HUES6 (cell line): ENCODE data around the gene AMER3.

Experiments
- H3K27ac ChIP-seq: 2 replicates; pipeline ENCODE4 v1.7.0; 2013; ENCODE audit warnings: low read depth, mild to moderate bottlenecking, low read length, inconsistent platforms
- H3K27me3 ChIP-seq: 2 replicates; pipeline ENCODE4 v1.6.1; 2013; ENCODE audit warnings: low read length; ENCODE audit not compliant: control insufficient read depth, insufficient read depth
- H3K36me3 ChIP-seq: 2 replicates; pipeline ENCODE4 v1.6.1; 2013; ENCODE audit warnings: low read length; ENCODE audit not compliant: control insufficient read depth, insufficient read depth
- H3K4me1 ChIP-seq: 2 replicates; pipeline ENCODE4 v1.6.1; 2013; ENCODE audit warnings: low read length; ENCODE audit not compliant: control insufficient read depth, insufficient read depth
- H3K4me3 ChIP-seq: 2 replicates; pipeline ENCODE4 v1.5.1; 2013; ENCODE audit warnings: low read depth, low read length
- H3K9ac ChIP-seq: one replicate; pipeline ENCODE4 v1.6.1; 2013; ENCODE audit warnings: mild to moderate bottlenecking, low read length
- H3K9me3 ChIP-seq: 2 replicates; pipeline ENCODE4 v1.6.1; 2013; ENCODE audit warnings: low read depth, low read length; ENCODE audit not compliant: control insufficient read depth, insufficient read depth

The AMER3 gene

DNA sequence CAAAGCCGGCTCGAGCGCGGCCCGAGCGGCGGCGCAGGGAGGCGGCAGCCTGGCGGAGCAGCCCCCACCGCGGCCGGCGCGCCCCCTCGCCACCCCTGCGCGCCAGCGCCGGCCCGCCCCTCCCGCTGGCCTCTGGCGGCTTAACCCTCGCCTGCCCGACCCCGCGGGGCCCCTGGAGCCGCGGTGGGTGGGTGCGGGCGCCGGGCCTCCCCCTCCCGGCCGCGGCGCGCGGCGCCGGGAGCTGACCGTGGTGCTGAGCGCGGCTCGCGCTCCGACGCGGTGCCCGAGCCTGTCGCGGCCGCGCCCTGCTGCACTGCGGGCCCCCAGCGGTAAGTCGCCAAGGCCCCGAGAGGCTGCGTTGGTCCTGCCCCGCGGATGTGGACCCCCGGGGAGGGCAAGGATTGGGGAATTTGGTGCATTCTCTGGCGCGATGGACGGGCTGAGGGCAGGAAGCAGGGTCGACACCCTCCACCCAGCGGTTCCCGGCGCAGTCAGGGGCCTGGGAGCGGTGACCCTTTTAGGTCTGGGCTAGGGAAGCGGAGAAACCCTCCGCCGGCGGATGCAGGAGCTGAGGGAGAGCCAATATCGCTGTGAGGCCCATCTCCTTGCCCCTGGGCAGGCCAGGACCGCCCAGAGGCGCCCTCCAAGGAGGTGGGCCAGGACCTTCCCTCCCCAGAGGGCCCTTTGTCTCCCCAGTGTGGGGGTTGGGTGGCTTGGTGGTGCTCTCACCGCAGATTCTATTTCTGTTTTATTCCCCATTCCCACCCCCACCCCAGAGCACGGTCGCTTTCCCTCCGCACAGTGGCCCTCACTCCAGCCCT, 923 bp downstream of the AMER3 start:
- H3K27ac ChIP-seq, result no peak overlapping the region
- H3K27me3 ChIP-seq, result peaks cover 56% of the 10 kb centered on the region
- H3K9me3 ChIP-seq, result no peaks in the 10 kb centered on the region
- H3K36me3 ChIP-seq, result no peaks in the 10 kb centered on the region
- peak overlapping the region; percentile 82 for H3K4me3 ChIP-seq
- H3K9ac ChIP-seq, result peak overlapping the region; percentile 69
- H3K4me1 ChIP-seq, result peaks cover 15% of the 10 kb centered on the region

DNA sequence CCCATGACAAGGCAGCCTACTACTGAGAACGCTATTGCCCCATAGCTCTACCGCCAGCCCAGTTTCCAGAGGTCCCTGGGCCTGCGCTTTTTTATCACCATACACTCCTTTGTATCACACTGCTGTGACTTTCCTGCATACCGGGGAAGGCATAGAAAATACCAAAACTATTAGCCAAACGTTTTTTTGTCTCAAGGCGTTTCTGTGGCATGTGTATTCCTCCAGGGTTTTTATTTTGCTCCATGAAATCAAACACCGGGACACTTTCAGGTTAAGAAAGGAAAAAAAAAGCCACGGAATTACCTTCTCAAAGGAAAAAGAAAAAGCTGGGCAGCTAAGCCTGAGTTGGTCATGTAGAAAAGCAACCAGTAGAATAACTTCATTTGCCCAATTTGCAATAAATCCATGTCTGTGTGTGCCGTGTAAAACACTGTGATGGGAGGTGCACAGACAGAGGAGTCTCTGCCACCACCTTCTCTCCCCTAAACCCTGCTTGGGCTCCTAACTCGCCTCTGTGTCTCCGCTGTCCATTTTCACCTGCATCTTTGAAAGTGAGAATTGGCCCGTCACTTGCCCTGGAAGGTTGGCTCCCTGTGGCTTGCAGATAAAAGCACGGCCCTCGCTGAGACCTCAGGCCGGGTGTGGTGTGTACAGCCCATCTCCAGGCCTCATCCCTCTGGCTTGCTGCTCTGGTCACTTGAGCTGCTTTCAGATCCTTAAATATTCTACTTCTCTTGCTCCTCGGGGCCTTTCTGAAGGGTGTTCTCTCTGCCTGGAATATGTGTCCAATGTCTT, 1.7 kb downstream of the AMER3 start:
- Histone ChIP-seq H3K9ac (no peak overlapping the region), H3K36me3 (no peaks in the 10 kb centered on the region), H3K4me1 (peaks cover 15% of the 10 kb centered on the region), H3K27me3 (peaks cover 58% of the 10 kb centered on the region), H3K4me3 (peak overlapping the region; percentile 82), H3K27ac (no peak overlapping the region), H3K9me3 (no peaks in the 10 kb centered on the region)

- H3K9ac ChIP-seq, result no peak overlapping the region
- H3K4me1 ChIP-seq, result peaks cover 10% of the 10 kb centered on the region
- H3K27ac ChIP-seq, result no peak overlapping the region
- no peaks in the 10 kb centered on the region for H3K36me3 ChIP-seq
- peaks cover 45% of the 10 kb centered on the region for H3K27me3 ChIP-seq
- H3K4me3 ChIP-seq, result no peak overlapping the region
- no peaks in the 10 kb centered on the region for H3K9me3 ChIP-seq
Observed at GRCh38 chr2:130759906-130760753, 4.8 kb downstream of the AMER3 start.

DNA sequence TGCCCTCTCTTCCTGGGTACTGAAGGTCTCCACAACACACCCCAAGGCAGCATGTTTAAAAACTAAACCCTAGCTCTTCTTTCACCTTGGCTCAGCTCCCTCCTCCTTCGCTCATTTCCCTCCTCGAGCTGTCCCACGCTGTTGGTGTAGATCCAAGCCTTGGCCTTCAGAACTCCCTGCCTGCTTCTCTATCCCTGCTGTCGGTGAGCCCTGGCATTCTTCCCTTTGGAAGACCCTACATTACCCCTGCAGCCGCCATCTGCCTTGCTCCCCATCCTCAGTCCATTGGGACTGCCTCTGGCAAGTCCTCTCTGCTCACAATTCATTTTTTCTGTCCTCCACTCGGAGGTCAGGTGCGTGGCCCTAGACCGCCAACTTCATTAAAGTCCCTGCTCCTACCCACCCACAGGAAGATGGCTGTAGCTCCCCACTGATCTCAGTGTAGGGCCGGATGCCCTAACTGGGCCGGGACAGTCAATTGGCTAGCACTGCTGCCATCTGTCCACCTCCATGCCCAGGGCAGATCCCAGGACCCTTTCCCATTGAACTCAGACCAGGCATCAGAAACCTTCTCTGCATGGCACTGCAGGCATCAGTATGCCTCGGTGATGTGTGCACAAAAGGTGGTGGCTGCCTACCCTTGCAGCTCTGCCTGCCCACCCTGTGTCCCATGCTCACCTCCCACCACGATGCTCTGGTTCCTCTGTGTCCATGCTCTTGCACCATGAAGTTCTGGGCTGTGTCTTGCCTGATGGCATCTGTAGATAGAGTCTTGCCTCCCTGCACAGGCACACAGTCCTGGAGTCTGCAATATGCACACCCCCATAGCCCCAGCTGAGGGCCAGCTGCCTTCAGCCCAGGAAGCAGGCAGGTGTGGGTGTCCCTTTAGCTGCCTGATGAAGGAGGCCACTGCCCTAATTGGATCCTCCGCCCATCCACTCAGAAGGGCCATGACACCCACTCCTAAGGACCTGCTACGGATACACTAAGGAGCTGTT, 5.7 kb downstream of the AMER3 start:
- Histone ChIP-seq H3K9ac (no peak overlapping the region), H3K27ac (no peak overlapping the region), H3K36me3 (no peaks in the 10 kb centered on the region), H3K27me3 (peaks cover 38% of the 10 kb centered on the region), H3K4me1 (0 out of 2 replicates have a peak, but pooled peaks cover 9% of the 10 kb centered on the region), H3K4me3 (no peak overlapping the region), H3K9me3 (no peaks in the 10 kb centered on the region)

GRCh38 chr2:130762031-130762909, 6.9 kb downstream of the AMER3 start:
- H3K4me1 ChIP-seq, result no peaks in the 10 kb centered on the region
- no peaks in the 10 kb centered on the region for H3K9me3 ChIP-seq
- peaks cover 27% of the 10 kb centered on the region for H3K27me3 ChIP-seq
- H3K27ac ChIP-seq, result no peak overlapping the region
- no peak overlapping the region for H3K4me3 ChIP-seq
- H3K9ac ChIP-seq, result no peak overlapping the region
- H3K36me3 ChIP-seq, result no peaks in the 10 kb centered on the region

DNA sequence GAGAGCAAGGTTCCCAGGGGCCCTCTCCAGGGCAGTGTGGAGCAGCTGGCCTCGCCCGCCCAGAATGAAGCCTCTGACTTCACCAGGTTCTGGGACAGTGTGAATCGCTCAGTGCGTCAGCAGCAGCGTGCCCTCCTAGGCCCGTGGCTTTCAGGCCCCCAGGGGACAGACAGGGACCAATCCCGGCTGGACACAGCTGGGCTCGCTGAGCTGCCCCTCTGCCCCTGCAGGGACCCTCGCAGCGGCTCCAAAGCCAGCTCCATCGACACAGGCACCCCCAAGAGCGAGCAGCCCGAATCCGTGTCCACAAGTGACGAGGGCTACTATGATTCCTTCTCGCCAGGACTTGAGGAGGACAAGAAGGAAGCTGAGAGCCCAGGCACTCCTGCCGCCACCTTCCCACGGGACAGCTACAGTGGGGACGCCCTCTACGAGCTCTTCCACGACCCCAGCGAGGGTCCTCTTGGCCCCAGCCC, 7.6 kb downstream of the AMER3 start:
- H3K9me3 ChIP-seq, result no peaks in the 10 kb centered on the region
- no peak overlapping the region for H3K27ac ChIP-seq
- no peaks in the 10 kb centered on the region for H3K4me1 ChIP-seq
- no peak overlapping the region for H3K9ac ChIP-seq
- no peaks in the 10 kb centered on the region for H3K36me3 ChIP-seq
- no peak overlapping the region for H3K4me3 ChIP-seq
- peaks cover 21% of the 10 kb centered on the region for H3K27me3 ChIP-seq

GRCh38 chr2:130763405-130763804, 8.1 kb downstream of the AMER3 start:
- Histone ChIP-seq H3K36me3 (no peaks in the 10 kb centered on the region), H3K4me1 (no peaks in the 10 kb centered on the region), H3K4me3 (no peak overlapping the region), H3K9me3 (no peaks in the 10 kb centered on the region), H3K27ac (no peak overlapping the region), H3K27me3 (peaks cover 17% of the 10 kb centered on the region), H3K9ac (no peak overlapping the region)

- H3K4me1 ChIP-seq, result no peaks in the 10 kb centered on the region
- no peak overlapping the region for H3K4me3 ChIP-seq
- H3K9ac ChIP-seq, result no peak overlapping the region
- no peaks in the 10 kb centered on the region for H3K36me3 ChIP-seq
- H3K27ac ChIP-seq, result no peak overlapping the region
- H3K9me3 ChIP-seq, result no peaks in the 10 kb centered on the region
- H3K27me3 ChIP-seq, result peaks cover 11% of the 10 kb centered on the region; the same call in 1 of the 2 replicates
Observed at GRCh38 chr2:130764035-130764820, 8.9 kb downstream of the AMER3 start.

GRCh38 chr2:130764821-130765115, 9.4 kb downstream of the AMER3 start:
- Histone ChIP-seq H3K27me3 (peaks cover 8% of the 10 kb centered on the region; the same call in 1 of the 2 replicates), H3K4me1 (no peaks in the 10 kb centered on the region), H3K9ac (no peak overlapping the region), H3K36me3 (no peaks in the 10 kb centered on the region), H3K27ac (no peak overlapping the region), H3K4me3 (no peak overlapping the region), H3K9me3 (no peaks in the 10 kb centered on the region)
